GM23248 (cell line): ENCODE measurements around the gene DIS3L. TPM values are rescaled to one million over a fixed set of nuclear protein-coding genes. Genes with fewer than 3 reads are reported as not detected.

ENCODE experiments used
- DNase-seq: peaks from one replicate; pipeline ENCODE4 v3.0.0-alpha.2; 2015
- H2AFZ ChIP-seq: fragments of 200-600 bp; sonication (generic); 2 replicates; pipeline ENCODE4 v1.6.1; 2016; ENCODE audit warnings: antibody characterized with exemption
- H3F3A ChIP-seq: fragments of 200-600 bp; sonication (generic); 2 replicates; pipeline ENCODE4 v1.6.1; 2016; ENCODE audit warnings: mild to moderate bottlenecking, antibody characterized with exemption, mixed run types; ENCODE audit not compliant: insufficient read depth
- H3K27ac ChIP-seq: fragments of 200-600 bp; sonication (generic); 2 replicates; pipeline ENCODE4 v1.5.1; 2016; ENCODE audit warnings: mild to moderate bottlenecking
- H3K27me3 ChIP-seq: fragments of 200-600 bp; sonication (generic); replicated peaks from 2 replicates; pipeline ENCODE4 v1.6.1; 2016; ENCODE audit warnings: mild to moderate bottlenecking; ENCODE audit not compliant: insufficient read depth
- H3K36me3 ChIP-seq: fragments of 200-600 bp; sonication (generic); 2 replicates; pipeline ENCODE4 v1.6.1; 2016; ENCODE audit warnings: low read depth, mild to moderate bottlenecking
- H3K4me1 ChIP-seq: fragments of 200-600 bp; sonication (generic); 2 replicates; pipeline ENCODE4 v1.6.1; 2016; ENCODE audit warnings: mild to moderate bottlenecking; ENCODE audit not compliant: insufficient read depth
- H3K4me2 ChIP-seq: fragments of 200-600 bp; sonication (generic); one replicate; pipeline ENCODE4 v1.6.1; 2016; ENCODE audit warnings: mild to moderate bottlenecking; ENCODE audit not compliant: unreplicated experiment
- H3K4me3 ChIP-seq: fragments of 200-600 bp; sonication (generic); 2 replicates; pipeline ENCODE4 v1.5.1; 2016; ENCODE audit warnings: mild to moderate bottlenecking
- H3K79me2 ChIP-seq: fragments of 200-600 bp; sonication (generic); 2 replicates; pipeline ENCODE4 v1.6.1; 2016; ENCODE audit warnings: mild to moderate bottlenecking; ENCODE audit not compliant: insufficient read depth
- H3K9ac ChIP-seq: fragments of 200-600 bp; sonication (generic); 2 replicates; pipeline ENCODE4 v1.6.1; 2016; ENCODE audit warnings: mild to moderate bottlenecking
- H3K9me2 ChIP-seq: fragments of 200-600 bp; sonication (generic); 2 replicates; pipeline ENCODE4 v1.6.1; 2016; ENCODE audit warnings: mixed run types, mild to moderate bottlenecking, moderate library complexity; ENCODE audit not compliant: insufficient read depth
- H3K9me3 ChIP-seq: fragments of 200-600 bp; sonication (generic); one replicate; pipeline ENCODE4 v1.6.1; 2017; ENCODE audit warnings: low read depth
- H4K20me1 ChIP-seq: fragments of 200-600 bp; sonication (generic); 2 replicates; pipeline ENCODE4 v1.6.0; 2016; ENCODE audit not compliant: insufficient read depth
- EZH2 ChIP-seq: fragments of 200-600 bp; sonication (generic); IDR thresholded peaks from 2 replicates; pipeline ENCODE4 v1.6.1; 2018; ENCODE audit warnings: antibody characterized with exemption, mild to moderate bottlenecking; ENCODE audit not compliant: insufficient read depth, poor library complexity, severe bottlenecking
- EZH2phosphoT487 ChIP-seq: fragments of 200-600 bp; sonication (generic); IDR thresholded peaks from 2 replicates; pipeline ENCODE4 v1.6.1; 2018; ENCODE audit warnings: antibody characterized with exemption, moderate library complexity, mild to moderate bottlenecking, low read depth; ENCODE audit not compliant: insufficient read depth
- WGBS, 2 experiments: methylation state at CpG; one replicate each; pipeline ENCODE4 v1.1.6; 2015 to 2017; ENCODE audit warnings: low lambda C conversion rate in 2 of 2, low coverage in 1 of 2; ENCODE audit errors: missing lambda C conversion rate in 2 of 2; 5-methylcytosine and 5-hydroxymethylcytosine counted together
- in situ Hi-C: fragments of 300-500 bp; cut with MboI; formaldehyde crosslinking; loops from 2 replicates; pipeline ENCODE4 v1.15.0; 2020
- polyA plus RNA-seq: library from polyadenylated mRNA; unstranded; fragments of >200 nt; fragmentation: Nextera tagmentation; extraction: Ambion mirVana; gene quantifications from 2 replicates; pipeline ENCODE4 v1.2.1, GENCODE V29; 2016
- total RNA-seq: library from RNA; depleted of rRNA; stranded (reverse); fragments of >200 nt; shearing (Covaris generic); gene quantifications from 2 replicates; pipeline ENCODE4 v1.2.3, GENCODE V29; 2014

Gene DIS3L
- total and polyA plus RNA-seq, 2 experiments from 2014 or later: 15.6 to 23.7 TPM

DNA sequence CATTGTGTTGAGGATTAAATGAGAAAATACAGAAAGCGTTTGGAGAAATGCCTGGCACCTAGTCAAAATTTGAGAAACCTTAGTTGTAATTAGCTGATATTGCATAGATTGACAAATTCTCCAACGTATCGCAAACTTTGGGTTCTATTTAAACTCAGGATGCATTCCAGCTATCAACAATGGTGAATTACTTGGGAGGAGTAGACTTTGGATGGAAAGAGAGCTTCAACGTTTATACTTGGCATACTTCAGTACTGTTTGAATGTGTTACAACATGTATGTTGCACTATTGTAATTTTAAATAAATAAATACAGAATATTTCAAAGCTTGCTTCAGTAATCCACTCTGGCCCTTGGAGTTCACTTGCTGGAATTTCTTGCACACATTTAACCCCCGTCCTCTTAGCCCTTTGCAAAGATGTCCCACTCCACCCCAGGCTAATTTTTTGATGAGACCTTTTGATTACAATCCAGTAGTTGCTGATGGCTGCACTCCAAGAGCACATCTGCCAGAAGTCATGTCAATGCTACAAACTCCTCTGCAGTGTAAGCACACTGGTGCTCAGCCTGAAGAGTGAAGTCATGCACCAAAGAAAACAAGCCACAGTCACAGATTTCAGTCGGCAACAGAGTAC is 4.7 kb upstream of the DIS3L start:
- peaks cover 14% of the 10 kb centered on the region; the same call in 1 of the 2 replicates for H3F3A ChIP-seq
- H3K36me3 ChIP-seq: no peaks in the 10 kb centered on the region
- H3K9me2 ChIP-seq: no peaks in the 10 kb centered on the region
- WGBS, 2 experiments: 49 to 52% methylated on average over 6 of the region's 6 CpGs
- H3K79me2 ChIP-seq: no peaks in the 10 kb centered on the region
- no peak overlapping the region for H3K4me2 ChIP-seq
- DNase-seq: no peak
- no peaks in the 10 kb centered on the region for H3K27me3 ChIP-seq
- H3K9me3 ChIP-seq: no peaks in the 10 kb centered on the region
- no peak overlapping the region for H3K9ac ChIP-seq
- no peaks in the 10 kb centered on the region for H4K20me1 ChIP-seq
- TF ChIP-seq EZH2phosphoT487 (no peak), EZH2 (no peak)
- no peak overlapping the region for H3K4me3 ChIP-seq
- no peak overlapping the region for H2AFZ ChIP-seq
- peaks cover 5% of the 10 kb centered on the region; the same call in 1 of the 2 replicates for H3K4me1 ChIP-seq
- H3K27ac ChIP-seq: no peak overlapping the region
- in situ Hi-C loops: no loop called here

GRCh38 chr15:66290007-66290406 is 3.4 kb upstream of the DIS3L start:
- no peak overlapping the region for H3K27ac ChIP-seq
- H3K27me3 ChIP-seq: no peaks in the 10 kb centered on the region
- no peak overlapping the region for H3K9ac ChIP-seq
- no peaks in the 10 kb centered on the region for H3K9me3 ChIP-seq
- 0 out of 2 replicates have a peak, but pooled peaks cover under 1% of the 10 kb centered on the region for H3K79me2 ChIP-seq
- TF ChIP-seq EZH2: no peak
- TF ChIP-seq EZH2phosphoT487: no peak
- peaks cover 26% of the 10 kb centered on the region for H3F3A ChIP-seq
- H3K9me2 ChIP-seq: no peaks in the 10 kb centered on the region
- H4K20me1 ChIP-seq: no peaks in the 10 kb centered on the region
- 91 to 97% methylated on average over 3 of the region's 3 CpGs for WGBS, 2 experiments
- no peak overlapping the region for H3K4me2 ChIP-seq
- H3K4me1 ChIP-seq: peaks cover 16% of the 10 kb centered on the region
- H2AFZ ChIP-seq: no peak overlapping the region
- no peak overlapping the region for H3K4me3 ChIP-seq
- in situ Hi-C loops: no loop called here
- DNase-seq: no peak
- no peaks in the 10 kb centered on the region for H3K36me3 ChIP-seq

DNA sequence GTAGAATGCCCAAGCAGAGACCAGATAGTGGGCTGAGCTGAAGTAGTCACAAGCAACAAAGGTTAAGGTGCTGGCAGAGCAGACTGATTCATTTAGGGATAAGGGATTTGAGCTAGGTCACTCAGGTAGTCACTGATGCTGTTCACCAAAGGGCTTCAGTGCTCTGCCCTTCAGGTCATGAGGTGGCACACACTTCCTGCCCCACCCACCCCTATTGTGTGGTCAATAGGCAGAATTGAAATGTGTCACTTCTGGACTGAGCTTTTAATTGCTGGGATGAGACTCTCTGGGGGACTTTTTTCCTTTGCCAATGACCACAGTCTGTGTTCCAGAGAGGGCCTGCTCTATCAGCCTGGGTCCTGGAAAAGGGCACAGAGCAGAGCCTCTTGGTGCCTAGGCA is 2.9 kb upstream of the DIS3L start:
- Histone ChIP-seq H3F3A (peaks cover 31% of the 10 kb centered on the region), H3K9me2 (no peaks in the 10 kb centered on the region), H3K4me1 (peaks cover 21% of the 10 kb centered on the region), H3K4me3 (no peak overlapping the region), H3K9me3 (no peaks in the 10 kb centered on the region), H3K27me3 (no peaks in the 10 kb centered on the region), H4K20me1 (no peaks in the 10 kb centered on the region), H2AFZ (no peak overlapping the region), H3K4me2 (no peak overlapping the region), H3K36me3 (no peaks in the 10 kb centered on the region), H3K27ac (no peak overlapping the region), H3K79me2 (0 out of 2 replicates have a peak, but pooled peaks cover 5% of the 10 kb centered on the region), H3K9ac (no peak overlapping the region)
- no peak for TF ChIP-seq EZH2phosphoT487
- no peak for TF ChIP-seq EZH2
- in situ Hi-C loops: no loop called here
- no peak for DNase-seq

GRCh38 chr15:66291816-66292570 is 1.4 kb upstream of the DIS3L start:
- Histone ChIP-seq H3K4me3 (no peak overlapping the region), H3K27ac (no peak overlapping the region), H4K20me1 (no peaks in the 10 kb centered on the region), H3K36me3 (no peaks in the 10 kb centered on the region), H3K4me2 (no peak overlapping the region), H2AFZ (no peak overlapping the region), H3K9me3 (no peaks in the 10 kb centered on the region), H3F3A (peaks cover 37% of the 10 kb centered on the region), H3K9me2 (no peaks in the 10 kb centered on the region), H3K9ac (no peak overlapping the region), H3K4me1 (peaks cover 21% of the 10 kb centered on the region), H3K27me3 (no peaks in the 10 kb centered on the region), H3K79me2 (0 out of 2 replicates have a peak, but pooled peaks cover 17% of the 10 kb centered on the region)
- no peak for TF ChIP-seq EZH2
- no peak for TF ChIP-seq EZH2phosphoT487
- in situ Hi-C loops: no loop called here
- DNase-seq: peak; percentile 52
- WGBS, 2 experiments: 68 to 72% methylated on average over 6 of the region's 6 CpGs
